Measurements from ENCODE around the gene PEX7.

GRCh38 chr6:136777651-136778050, 44.7 kb upstream of the PEX7 start:
- no peak for TF ChIP-seq ZNF207 (IDR thresholded peaks at IDR 0.05; ENCODE audit: borderline replicate concordance)
- TF ChIP-seq EP300 (IDR thresholded peaks at IDR 0.05; ENCODE audit: borderline replicate concordance in 1 of 2, control insufficient read depth in 1 of 2, low read depth in 2 of 2, low read length in 2 of 2): no peak
- no peak for TF ChIP-seq CTCF (IDR thresholded peaks at IDR 0.05 in 2 of 3, conservative IDR thresholded peaks at IDR 0.05 in 1 of 3; ENCODE audit: control insufficient read depth in 2 of 3, extremely low read depth in 1 of 3, insufficient read depth in 1 of 3, low read depth in 3 of 3, low read length in 3 of 3)
- no peak for TF ChIP-seq CEBPB (IDR thresholded peaks at IDR 0.05; ENCODE audit: borderline replicate concordance in 1 of 2, low read depth in 2 of 2, low read length in 2 of 2)
- no peak for TF ChIP-seq SIN3A (IDR thresholded peaks at IDR 0.05; ENCODE audit: low read depth, low read length)
- TF ChIP-seq ESRRA (IDR thresholded peaks at IDR 0.05; ENCODE audit: low read length): no peak
- TF ChIP-seq CHD2 (IDR thresholded peaks at IDR 0.05; ENCODE audit: borderline replicate concordance, low read depth, low read length): no peak
- no peak for TF ChIP-seq POLR2A (IDR thresholded peaks at IDR 0.05; ENCODE audit: low read depth, low read length)
- no peak for TF ChIP-seq PBX3 (IDR thresholded peaks at IDR 0.05; ENCODE audit: insufficient replicate concordance, low read depth, low read length)
- no peak for TF ChIP-seq E2F8 (IDR thresholded peaks at IDR 0.05; ENCODE audit: low read depth, partially characterized antibody)
- no peak for TF ChIP-seq GABPA (IDR thresholded peaks at IDR 0.05; ENCODE audit: low read depth)
- TF ChIP-seq NR2C1 (IDR thresholded peaks at IDR 0.05): no peak
- no peak for TF ChIP-seq ZSCAN29 (IDR thresholded peaks at IDR 0.05)
